ENCODE results near the gene ADAM12. TPM values are rescaled to one million over a fixed set of nuclear protein-coding genes. Genes with fewer than 3 reads are reported as not detected.

Gene ADAM12
- total and polyA plus RNA-seq, 4 donors = 0.03 to 0.33 (median 0.19) TPM

DNA sequence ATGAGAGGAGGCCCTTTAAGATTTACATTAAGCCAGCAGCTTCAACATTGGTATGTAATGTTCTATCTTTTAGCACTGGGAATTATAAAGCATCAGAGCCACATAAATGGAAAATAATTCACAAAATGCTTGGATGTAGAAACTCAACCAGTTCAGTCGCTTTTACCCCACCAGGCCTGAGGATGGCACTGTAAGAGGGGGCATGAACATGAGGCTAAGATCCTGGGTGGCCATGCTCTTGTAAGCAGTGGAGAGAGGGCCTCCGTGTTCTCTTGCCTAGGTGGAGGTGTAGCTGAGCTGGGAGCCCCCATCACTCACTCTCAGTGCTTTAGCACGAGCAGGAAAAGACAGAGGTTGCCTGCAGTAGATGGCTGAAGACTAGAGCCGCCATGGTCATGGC is 253.1 kb downstream of the ADAM12 start:
- H3K27ac ChIP-seq (ENCODE audit: low read depth in 1 of 2, low read length in 2 of 2) = no peak overlapping the region
- H3K4me1 ChIP-seq (ENCODE audit: control insufficient read depth in 4 of 4, insufficient read depth in 4 of 4, low read length in 3 of 4) = no peaks in the 10 kb centered on the region
- H3K9me3 ChIP-seq (ENCODE audit: control insufficient read depth in 4 of 4, low read length in 3 of 4) = no peaks in the 10 kb centered on the region
- H3K4me3 ChIP-seq (ENCODE audit: low read depth in 1 of 3, low read length in 3 of 3) = no peak overlapping the region
- H3K9ac ChIP-seq (ENCODE audit: low read depth in 1 of 2, low read length in 2 of 2) = no peak overlapping the region
- TF ChIP-seq HNF4G (IDR thresholded peaks at IDR 0.05) = no peak
- no peak for TF ChIP-seq NR2F2 (IDR thresholded peaks at IDR 0.05)
- TF ChIP-seq, protein P1, sequence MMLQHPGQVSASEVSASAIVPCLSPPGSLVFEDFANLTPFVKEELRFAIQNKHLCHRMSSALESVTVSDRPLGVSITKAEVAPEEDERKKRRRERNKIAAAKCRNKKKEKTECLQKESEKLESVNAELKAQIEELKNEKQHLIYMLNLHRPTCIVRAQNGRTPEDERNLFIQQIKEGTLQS (IDR thresholded peaks at IDR 0.05) = no peak
- no peak for TF ChIP-seq YY1 (IDR thresholded peaks at IDR 0.05)
- TF ChIP-seq, protein P2, sequence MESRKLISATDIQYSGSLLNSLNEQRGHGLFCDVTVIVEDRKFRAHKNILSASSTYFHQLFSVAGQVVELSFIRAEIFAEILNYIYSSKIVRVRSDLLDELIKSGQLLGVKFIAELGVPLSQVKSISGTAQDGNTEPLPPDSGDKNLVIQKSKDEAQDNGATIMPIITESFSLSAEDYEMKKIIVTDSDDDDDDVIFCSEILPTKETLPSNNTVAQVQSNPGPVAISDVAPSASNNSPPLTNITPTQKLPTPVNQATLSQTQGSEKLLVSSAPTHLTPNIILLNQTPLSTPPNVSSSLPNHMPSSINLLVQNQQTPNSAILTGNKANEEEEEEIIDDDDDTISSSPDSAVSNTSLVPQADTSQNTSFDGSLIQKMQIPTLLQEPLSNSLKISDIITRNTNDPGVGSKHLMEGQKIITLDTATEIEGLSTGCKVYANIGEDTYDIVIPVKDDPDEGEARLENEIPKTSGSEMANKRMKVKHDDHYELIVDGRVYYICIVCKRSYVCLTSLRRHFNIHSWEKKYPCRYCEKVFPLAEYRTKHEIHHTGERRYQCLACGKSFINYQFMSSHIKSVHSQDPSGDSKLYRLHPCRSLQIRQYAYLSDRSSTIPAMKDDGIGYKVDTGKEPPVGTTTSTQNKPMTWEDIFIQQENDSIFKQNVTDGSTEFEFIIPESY (IDR thresholded peaks at IDR 0.05) = no peak
- TF ChIP-seq, protein P3, sequence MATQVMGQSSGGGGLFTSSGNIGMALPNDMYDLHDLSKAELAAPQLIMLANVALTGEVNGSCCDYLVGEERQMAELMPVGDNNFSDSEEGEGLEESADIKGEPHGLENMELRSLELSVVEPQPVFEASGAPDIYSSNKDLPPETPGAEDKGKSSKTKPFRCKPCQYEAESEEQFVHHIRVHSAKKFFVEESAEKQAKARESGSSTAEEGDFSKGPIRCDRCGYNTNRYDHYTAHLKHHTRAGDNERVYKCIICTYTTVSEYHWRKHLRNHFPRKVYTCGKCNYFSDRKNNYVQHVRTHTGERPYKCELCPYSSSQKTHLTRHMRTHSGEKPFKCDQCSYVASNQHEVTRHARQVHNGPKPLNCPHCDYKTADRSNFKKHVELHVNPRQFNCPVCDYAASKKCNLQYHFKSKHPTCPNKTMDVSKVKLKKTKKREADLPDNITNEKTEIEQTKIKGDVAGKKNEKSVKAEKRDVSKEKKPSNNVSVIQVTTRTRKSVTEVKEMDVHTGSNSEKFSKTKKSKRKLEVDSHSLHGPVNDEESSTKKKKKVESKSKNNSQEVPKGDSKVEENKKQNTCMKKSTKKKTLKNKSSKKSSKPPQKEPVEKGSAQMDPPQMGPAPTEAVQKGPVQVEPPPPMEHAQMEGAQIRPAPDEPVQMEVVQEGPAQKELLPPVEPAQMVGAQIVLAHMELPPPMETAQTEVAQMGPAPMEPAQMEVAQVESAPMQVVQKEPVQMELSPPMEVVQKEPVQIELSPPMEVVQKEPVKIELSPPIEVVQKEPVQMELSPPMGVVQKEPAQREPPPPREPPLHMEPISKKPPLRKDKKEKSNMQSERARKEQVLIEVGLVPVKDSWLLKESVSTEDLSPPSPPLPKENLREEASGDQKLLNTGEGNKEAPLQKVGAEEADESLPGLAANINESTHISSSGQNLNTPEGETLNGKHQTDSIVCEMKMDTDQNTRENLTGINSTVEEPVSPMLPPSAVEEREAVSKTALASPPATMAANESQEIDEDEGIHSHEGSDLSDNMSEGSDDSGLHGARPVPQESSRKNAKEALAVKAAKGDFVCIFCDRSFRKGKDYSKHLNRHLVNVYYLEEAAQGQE (IDR thresholded peaks at IDR 0.05) = no peak
- no peak for TF ChIP-seq HNF4A (conservative IDR thresholded peaks at IDR 0.05)
- TF ChIP-seq, protein P4, sequence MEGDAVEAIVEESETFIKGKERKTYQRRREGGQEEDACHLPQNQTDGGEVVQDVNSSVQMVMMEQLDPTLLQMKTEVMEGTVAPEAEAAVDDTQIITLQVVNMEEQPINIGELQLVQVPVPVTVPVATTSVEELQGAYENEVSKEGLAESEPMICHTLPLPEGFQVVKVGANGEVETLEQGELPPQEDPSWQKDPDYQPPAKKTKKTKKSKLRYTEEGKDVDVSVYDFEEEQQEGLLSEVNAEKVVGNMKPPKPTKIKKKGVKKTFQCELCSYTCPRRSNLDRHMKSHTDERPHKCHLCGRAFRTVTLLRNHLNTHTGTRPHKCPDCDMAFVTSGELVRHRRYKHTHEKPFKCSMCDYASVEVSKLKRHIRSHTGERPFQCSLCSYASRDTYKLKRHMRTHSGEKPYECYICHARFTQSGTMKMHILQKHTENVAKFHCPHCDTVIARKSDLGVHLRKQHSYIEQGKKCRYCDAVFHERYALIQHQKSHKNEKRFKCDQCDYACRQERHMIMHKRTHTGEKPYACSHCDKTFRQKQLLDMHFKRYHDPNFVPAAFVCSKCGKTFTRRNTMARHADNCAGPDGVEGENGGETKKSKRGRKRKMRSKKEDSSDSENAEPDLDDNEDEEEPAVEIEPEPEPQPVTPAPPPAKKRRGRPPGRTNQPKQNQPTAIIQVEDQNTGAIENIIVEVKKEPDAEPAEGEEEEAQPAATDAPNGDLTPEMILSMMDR (IDR thresholded peaks at IDR 0.05; ENCODE audit: low read depth, low read length, missing input control) = no peak
- TF ChIP-seq RXRA (IDR thresholded peaks at IDR 0.05) = no peak
- no peak for TF ChIP-seq RAD21 (IDR thresholded peaks at IDR 0.05)
- no peak for TF ChIP-seq JUND (IDR thresholded peaks at IDR 0.05)
- TF ChIP-seq, protein P5, sequence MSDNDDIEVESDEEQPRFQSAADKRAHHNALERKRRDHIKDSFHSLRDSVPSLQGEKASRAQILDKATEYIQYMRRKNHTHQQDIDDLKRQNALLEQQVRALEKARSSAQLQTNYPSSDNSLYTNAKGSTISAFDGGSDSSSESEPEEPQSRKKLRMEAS (IDR thresholded peaks at IDR 0.05) = no peak
- no peak for TF ChIP-seq GABPA (IDR thresholded peaks at IDR 0.05 in 1 of 2, conservative IDR thresholded peaks at IDR 0.05 in 1 of 2)
- no peak for TF ChIP-seq FOXA1 (IDR thresholded peaks at IDR 0.05)
- H3K27me3 ChIP-seq (ENCODE audit: control insufficient read depth in 4 of 4, insufficient read depth in 4 of 4, low read length in 3 of 4) = no peaks in the 10 kb centered on the region
- H3K36me3 ChIP-seq (ENCODE audit: control insufficient read depth in 4 of 4, insufficient read depth in 3 of 4, low read depth in 1 of 4, low read length in 3 of 4) = no peaks in the 10 kb centered on the region
- 71% methylated on average over 4 of the region's 4 CpGs for WGBS
- no peak for DNase-seq (ENCODE audit: low spot score)

DNA sequence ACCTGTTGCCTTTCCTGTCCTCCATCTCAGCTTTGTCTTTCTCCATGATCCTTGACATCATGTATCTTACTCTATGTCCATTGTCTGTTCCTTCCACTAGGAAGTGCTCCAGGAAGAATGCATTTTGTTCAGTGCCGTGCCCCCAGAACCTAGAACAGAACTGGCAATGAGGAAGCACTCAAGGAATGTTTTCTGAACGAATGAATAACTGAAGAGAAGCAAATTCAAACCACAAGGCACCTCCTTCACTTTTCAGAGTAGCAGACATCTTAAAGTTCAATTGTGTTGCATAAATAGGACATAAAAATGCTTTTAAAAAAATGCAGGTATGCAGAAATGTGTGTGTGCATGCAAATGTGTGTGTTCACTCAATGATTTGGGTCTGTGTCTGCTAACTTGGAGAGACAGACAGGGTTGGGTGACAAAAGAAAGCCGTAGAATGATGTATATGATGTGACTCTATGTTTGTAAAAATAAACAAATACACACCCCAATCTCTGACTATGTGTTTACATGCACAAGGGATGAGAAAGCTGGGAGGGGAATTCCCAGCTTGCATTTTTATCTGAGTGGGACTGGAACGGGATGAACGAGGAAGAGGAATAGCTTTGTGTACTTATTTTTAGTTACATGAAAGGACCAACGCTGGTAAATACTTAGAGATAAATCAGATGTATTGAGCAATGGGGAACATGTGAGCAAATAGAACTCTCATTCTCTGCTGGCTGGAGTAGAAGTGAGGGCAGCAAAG is 254.2 kb downstream of the ADAM12 start:
- Histone ChIP-seq H3K9ac (ENCODE audit: low read depth in 1 of 2, low read length in 2 of 2) (no peak overlapping the region), H3K36me3 (ENCODE audit: control insufficient read depth in 4 of 4, insufficient read depth in 3 of 4, low read depth in 1 of 4, low read length in 3 of 4) (no peaks in the 10 kb centered on the region), H3K9me3 (ENCODE audit: control insufficient read depth in 4 of 4, low read length in 3 of 4) (no peaks in the 10 kb centered on the region), H3K27ac (ENCODE audit: low read depth in 1 of 2, low read length in 2 of 2) (no peak overlapping the region), H3K4me3 (ENCODE audit: low read depth in 1 of 3, low read length in 3 of 3) (no peak overlapping the region), H3K4me1 (ENCODE audit: control insufficient read depth in 4 of 4, insufficient read depth in 4 of 4, low read length in 3 of 4) (no peaks in the 10 kb centered on the region), H3K27me3 (ENCODE audit: control insufficient read depth in 4 of 4, insufficient read depth in 4 of 4, low read length in 3 of 4) (no peaks in the 10 kb centered on the region)
- no peak for DNase-seq (ENCODE audit: low spot score)
- WGBS = 35% methylated on average over 6 of the region's 6 CpGs
- no peak for TF ChIP-seq HNF4A (conservative IDR thresholded peaks at IDR 0.05)
- TF ChIP-seq, protein P3 (IDR thresholded peaks at IDR 0.05) = no peak
- TF ChIP-seq RXRA (IDR thresholded peaks at IDR 0.05) = no peak
- TF ChIP-seq, protein P2 (IDR thresholded peaks at IDR 0.05) = no peak

All from liver (tissue), 9 donors.